ENCODE measurements around the gene HOXC5. TPM values are rescaled to one million over a fixed set of nuclear protein-coding genes. Genes with fewer than 3 reads are reported as not detected.

HOXC5 gene
- total RNA-seq, 2 donors from 2014 or later: not detected

- DNase-seq: no peak
- intact Hi-C loops (cut with DNase I, micrococcal nuclease): no loop called here
- ATAC-seq: peak; percentile 24
Measured at GRCh38 chr12:53994264-53995001, 38.4 kb upstream of the HOXC5 start.

GRCh38 chr12:53995002-53995377, 37.9 kb upstream of the HOXC5 start:
- ATAC-seq: no peak
- no peak for DNase-seq
- intact Hi-C loops (cut with DNase I, micrococcal nuclease): no loop called here

GRCh38 chr12:53995378-53996239, 37.2 kb upstream of the HOXC5 start:
- no peak for DNase-seq
- intact Hi-C loops (cut with DNase I, micrococcal nuclease): no loop called here
- ATAC-seq: peak; percentile 63

GRCh38 chr12:53996240-53997203, 36.3 kb upstream of the HOXC5 start:
- ATAC-seq (no peak), DNase-seq (no peak)
- intact Hi-C loops (cut with DNase I, micrococcal nuclease): no loop called here

GRCh38 chr12:53997204-53998109, 35.4 kb upstream of the HOXC5 start:
- intact Hi-C loops (cut with DNase I, micrococcal nuclease): no loop called here
- ATAC-seq (no peak), DNase-seq (no peak)

- ATAC-seq: no peak
- no peak for DNase-seq
- intact Hi-C loops (cut with DNase I, micrococcal nuclease): no loop called here
Measured at GRCh38 chr12:53998110-53998899, 34.5 kb upstream of the HOXC5 start.

GRCh38 chr12:53998900-53999236, 34.0 kb upstream of the HOXC5 start:
- ATAC-seq (no peak), DNase-seq (no peak)
- intact Hi-C loops (cut with DNase I, micrococcal nuclease): no loop called here

- ATAC-seq (no peak), DNase-seq (no peak)
- intact Hi-C loops (cut with DNase I, micrococcal nuclease): no loop called here
Measured at GRCh38 chr12:53999559-54000115, 33.2 kb upstream of the HOXC5 start.

GRCh38 chr12:54000116-54001114, 32.4 kb upstream of the HOXC5 start, which contains the start of gene HOXC9:
Gene HOXC9, plus strand, starts transcription at chr12:54000161. Its CDS starts 28 bp downstream, at chr12:54000189.
- intact Hi-C loops (cut with DNase I, micrococcal nuclease): no loop called here
- ATAC-seq (no peak), DNase-seq (no peak)

- intact Hi-C loops (cut with DNase I, micrococcal nuclease): no loop called here
- ATAC-seq: no peak
- no peak for DNase-seq
Measured at GRCh38 chr12:54001283-54002187, 31.3 kb upstream of the HOXC5 start.

- intact Hi-C loops (cut with DNase I, micrococcal nuclease): no loop called here
- ATAC-seq: no peak
- DNase-seq: no peak
Measured at GRCh38 chr12:54002278-54002914, 30.5 kb upstream of the HOXC5 start.

- intact Hi-C loops (cut with DNase I, micrococcal nuclease): no loop called here
- no peak for ATAC-seq
- no peak for DNase-seq
Measured at GRCh38 chr12:54002915-54003389, 29.9 kb upstream of the HOXC5 start.

- ATAC-seq (no peak), DNase-seq (no peak)
- intact Hi-C loops (cut with DNase I, micrococcal nuclease): no loop called here
Measured at GRCh38 chr12:54003625-54004024, 29.2 kb upstream of the HOXC5 start.

- intact Hi-C loops (cut with DNase I, micrococcal nuclease): no loop called here
- DNase-seq: no peak
- ATAC-seq: no peak
Measured at GRCh38 chr12:54004063-54004840, 28.6 kb upstream of the HOXC5 start.
